ENCODE measurements around the gene PSMD13.

PSMD13 gene

DNA sequence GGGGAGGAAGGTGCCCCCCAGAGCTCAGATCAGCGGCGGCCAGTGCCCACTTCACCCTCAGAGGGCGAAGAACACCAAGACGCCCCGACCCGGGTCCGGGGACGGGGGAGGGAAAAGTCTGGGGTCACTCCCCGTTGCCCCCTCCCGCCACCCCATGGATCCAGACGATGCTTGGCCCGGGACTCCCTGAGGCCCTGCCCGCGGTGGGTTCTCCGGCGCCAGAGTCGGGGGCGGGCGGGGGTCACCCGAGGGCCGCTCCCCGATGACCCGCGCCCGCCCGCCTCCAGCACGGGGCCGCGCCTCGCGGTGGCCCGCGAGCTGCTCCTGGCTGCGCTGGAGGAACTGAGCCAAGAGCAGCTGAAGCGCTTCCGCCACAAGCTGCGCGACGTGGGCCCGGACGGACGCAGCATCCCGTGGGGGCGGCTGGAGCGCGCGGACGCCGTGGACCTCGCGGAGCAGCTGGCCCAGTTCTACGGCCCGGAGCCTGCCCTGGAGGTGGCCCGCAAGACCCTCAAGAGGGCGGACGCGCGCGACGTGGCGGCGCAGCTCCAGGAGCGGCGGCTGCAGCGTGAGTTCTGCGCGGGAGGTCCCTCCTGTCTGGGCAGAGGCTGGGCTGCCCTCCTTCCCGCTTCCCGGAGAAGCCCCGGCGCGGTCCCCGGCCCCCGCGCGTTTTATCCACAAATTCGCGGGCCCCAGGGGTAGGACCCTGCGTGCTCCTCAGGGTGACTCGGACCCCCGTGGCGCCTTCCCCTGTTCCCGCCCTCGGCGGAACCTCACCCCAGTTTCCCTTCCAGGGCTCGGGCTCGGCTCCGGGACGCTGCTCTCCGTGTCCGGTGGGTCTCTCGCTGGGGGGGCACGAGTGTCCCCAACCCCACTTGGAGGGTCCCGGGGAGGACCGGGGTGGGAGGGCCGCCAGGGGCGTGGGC, 42.5 kb downstream of the PSMD13 start:
- no peak for DNase-seq

- peak; percentile 57 for DNase-seq
Measured at GRCh38 chr11:279966-280705, 43.4 kb downstream of the PSMD13 start.

DNA sequence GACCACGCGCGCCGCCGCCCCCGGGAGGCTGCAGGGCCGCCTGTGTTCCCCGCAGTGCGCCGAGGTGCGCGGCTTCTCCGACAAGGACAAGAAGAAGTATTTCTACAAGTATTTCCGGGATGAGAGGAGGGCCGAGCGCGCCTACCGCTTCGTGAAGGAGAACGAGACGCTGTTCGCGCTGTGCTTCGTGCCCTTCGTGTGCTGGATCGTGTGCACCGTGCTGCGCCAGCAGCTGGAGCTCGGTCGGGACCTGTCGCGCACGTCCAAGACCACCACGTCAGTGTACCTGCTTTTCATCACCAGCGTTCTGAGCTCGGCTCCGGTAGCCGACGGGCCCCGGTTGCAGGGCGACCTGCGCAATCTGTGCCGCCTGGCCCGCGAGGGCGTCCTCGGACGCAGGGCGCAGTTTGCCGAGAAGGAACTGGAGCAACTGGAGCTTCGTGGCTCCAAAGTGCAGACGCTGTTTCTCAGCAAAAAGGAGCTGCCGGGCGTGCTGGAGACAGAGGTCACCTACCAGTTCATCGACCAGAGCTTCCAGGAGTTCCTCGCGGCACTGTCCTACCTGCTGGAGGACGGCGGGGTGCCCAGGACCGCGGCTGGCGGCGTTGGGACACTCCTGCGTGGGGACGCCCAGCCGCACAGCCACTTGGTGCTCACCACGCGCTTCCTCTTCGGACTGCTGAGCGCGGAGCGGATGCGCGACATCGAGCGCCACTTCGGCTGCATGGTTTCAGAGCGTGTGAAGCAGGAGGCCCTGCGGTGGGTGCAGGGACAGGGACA, 44.1 kb downstream of the PSMD13 start:
- DNase-seq, result peak; percentile 40

DNA sequence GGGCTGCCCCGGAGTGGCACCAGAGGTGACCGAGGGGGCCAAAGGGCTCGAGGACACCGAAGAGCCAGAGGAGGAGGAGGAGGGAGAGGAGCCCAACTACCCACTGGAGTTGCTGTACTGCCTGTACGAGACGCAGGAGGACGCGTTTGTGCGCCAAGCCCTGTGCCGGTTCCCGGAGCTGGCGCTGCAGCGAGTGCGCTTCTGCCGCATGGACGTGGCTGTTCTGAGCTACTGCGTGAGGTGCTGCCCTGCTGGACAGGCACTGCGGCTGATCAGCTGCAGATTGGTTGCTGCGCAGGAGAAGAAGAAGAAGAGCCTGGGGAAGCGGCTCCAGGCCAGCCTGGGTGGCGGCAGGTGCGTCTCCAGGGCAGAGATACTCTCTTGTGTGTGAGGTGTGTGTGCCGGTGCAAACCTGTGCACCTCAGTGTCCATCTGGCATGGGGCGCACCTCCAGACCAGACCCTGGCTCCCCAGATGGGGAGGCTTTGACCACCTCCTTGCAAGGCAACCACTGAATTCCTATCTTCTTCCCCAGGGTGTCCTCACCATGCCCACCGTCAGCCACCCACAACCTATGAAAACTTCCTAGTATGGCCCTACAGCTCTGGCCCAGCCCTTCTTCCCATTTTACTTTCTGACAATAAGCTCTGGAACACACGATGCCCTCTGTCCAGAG, 44.8 kb downstream of the PSMD13 start:
- DNase-seq, result no peak

GRCh38 chr11:282171-282570, 45.4 kb downstream of the PSMD13 start:
- no peak for DNase-seq

- no peak for DNase-seq
Measured at GRCh38 chr11:282630-283360, 46.0 kb downstream of the PSMD13 start.

GRCh38 chr11:283405-284104, 46.8 kb downstream of the PSMD13 start:
- no peak for DNase-seq

GRCh38 chr11:284105-285020, 47.6 kb downstream of the PSMD13 start:
- no peak for DNase-seq

- no peak for DNase-seq
Measured at GRCh38 chr11:285021-285893, 48.5 kb downstream of the PSMD13 start.

DNA sequence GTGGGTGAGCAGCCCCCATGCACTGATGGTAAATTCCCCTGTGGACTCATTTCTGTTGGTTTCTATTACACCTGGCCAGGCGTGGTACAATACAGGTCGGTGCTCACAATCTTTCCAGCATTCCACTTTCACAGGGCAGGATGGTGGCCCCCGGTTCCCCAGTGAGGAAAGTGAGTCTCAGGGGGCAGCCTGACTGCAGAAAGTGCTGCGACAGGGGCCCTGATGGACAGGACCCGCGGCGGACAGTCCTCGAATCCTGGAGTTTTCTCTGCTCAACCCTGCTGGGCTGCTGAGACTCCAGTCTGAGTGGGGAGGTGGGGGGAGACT, 49.1 kb downstream of the PSMD13 start:
- no peak for DNase-seq

- peak; percentile 43 for DNase-seq
Measured at GRCh38 chr11:286977-287820, 50.4 kb downstream of the PSMD13 start.

DNA sequence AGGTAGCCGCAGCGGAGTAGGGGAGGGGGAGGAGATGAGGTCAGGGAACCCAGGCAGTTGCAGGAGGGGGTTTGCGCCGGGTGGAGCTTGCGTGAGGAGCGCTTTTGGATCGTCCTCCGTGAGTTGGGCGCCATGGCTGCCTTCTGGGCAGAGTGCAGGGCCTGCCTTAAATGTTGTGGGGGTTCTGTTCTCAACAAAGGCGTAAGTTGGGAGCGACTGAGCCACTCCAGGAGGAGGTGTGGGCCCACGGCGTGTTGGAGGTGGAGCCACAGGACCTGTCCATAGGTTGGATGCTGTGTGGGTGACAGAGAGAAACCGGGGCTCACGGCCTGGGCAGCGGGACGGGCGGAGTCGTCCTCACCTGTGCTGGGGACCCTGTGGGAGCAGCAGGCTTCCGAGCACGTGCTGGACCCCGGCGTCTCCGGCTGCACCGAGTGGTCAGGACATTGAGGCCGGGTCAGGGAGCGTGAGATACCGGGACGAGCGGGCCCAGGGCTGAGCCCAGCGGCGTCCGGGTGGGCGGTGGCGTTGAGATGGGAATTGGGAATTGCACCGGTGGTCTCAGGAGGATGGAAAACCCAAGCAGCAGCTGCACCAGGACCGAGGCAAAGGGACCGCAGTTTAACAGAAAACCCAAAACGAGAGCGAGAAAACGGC, 51.2 kb downstream of the PSMD13 start:
- DNase-seq, result peak; percentile 60

DNA sequence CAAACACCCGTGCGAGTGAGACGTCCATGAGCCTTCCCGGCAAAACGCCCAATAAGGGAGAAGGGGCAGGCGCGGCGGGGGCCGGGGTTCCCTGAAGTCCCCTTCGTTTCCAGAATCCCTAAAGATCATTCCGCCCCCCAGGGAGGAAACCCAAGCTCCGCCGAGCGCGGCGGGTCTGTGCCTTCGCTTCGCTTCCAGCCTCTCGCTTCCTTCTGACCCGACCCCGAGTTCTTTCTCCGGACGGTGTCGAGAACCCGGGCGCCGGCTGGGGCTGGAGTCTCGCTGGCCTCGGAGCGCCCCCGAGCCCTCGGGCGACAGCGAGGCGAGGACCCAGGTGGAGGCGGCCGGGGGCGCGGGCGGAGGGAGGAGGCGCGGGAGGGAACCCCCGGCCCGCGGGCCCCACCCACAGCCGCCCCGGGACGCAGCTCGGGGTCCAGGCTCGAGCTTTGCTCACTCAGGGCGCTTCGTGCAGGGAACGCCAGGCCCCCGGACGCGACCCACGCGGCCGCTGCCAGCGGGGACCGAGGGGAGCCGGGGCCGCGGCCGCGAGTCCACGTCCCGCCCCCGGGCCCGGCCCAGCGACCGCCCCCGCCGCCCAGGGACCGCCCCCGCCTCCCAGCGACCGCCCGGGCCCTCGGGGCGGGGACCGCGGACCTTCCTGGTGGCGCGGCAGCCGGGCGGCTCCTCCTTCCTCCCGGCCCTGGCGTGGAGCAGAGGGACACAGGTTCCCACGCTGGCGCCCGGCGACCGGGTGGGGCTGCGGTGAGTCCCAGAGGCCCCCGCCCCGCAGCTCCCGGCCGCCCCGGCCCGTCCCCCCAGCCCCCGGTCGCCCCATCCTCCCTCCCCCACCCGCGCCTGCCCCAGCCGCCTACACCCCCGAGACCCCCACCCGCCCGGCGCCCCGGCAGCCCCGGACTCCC, 52.0 kb downstream of the PSMD13 start, which contains the start of gene PGGHG:
Gene PGGHG, plus strand, starts transcription at position 649 of the 920 bp plus-strand sequence. CDS start 691 bp downstream, outside the sequence.
- no peak for DNase-seq

DNA sequence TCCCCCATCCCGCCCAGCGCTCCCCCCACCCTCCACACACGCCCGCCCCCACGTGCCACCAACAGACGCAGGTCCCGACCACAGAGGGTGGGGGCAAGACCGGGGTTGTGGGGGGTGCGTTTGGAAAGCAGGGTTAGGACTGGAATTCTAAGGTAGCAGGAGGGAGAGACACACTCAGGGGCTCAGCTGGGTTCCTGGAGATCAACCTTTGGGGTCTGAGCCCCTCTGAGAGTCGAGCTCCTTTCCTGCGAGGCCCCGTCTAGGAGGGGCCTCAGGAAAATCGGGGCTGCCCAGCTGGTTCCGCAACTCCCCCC, 52.6 kb downstream of the PSMD13 start:
- DNase-seq, result no peak

- no peak for DNase-seq
Measured at GRCh38 chr11:289712-290620, 53.2 kb downstream of the PSMD13 start.

Data from activated naive CD4-positive, alpha-beta T cell treated with anti-CD3 and anti-CD28 coated beads, Interleukin-2, amount 50 U/mL, for 16 hours (primary cell).